CD14-positive monocyte (primary cell): ENCODE data around the gene DNAJA3. TPM values are rescaled to one million over a fixed set of nuclear protein-coding genes. Genes with fewer than 3 reads are reported as not detected.

Source experiments
- DNase-seq, 3 donors: peaks; one replicate each; pipeline ENCODE4 v3.0.0-alpha.2; 2011 to 2022
- H2AFZ ChIP-seq: 2 replicates; pipeline ENCODE4 v1.6.0; 2012; ENCODE audit warnings: mild to moderate bottlenecking, low read depth, low read length, inconsistent platforms; ENCODE audit not compliant: insufficient read depth, poor library complexity, severe bottlenecking
- H3K27ac ChIP-seq, 2 donors: 1 replicate in 1 of 2; 2 replicates in 1 of 2; pipeline ENCODE4 v1.5.1; 2012 to 2013; ENCODE audit warnings: low read length in 2 of 2, control low read depth in 1 of 2, inconsistent platforms in 1 of 2, low read depth in 1 of 2, mild to moderate bottlenecking in 1 of 2
- H3K27me3 ChIP-seq, 2 donors: one replicate each; pipeline versions ENCODE4 v1.6.0 to v1.6.1; 2011 to 2013; ENCODE audit warnings: low read length in 2 of 2; ENCODE audit not compliant: control insufficient read depth in 2 of 2, insufficient read depth in 2 of 2
- H3K36me3 ChIP-seq, 2 donors: replicated peaks in 1 of 2; 1 replicate in 1 of 2; 2 replicates in 1 of 2; pipeline versions ENCODE4 v1.5.1 to v1.6.1; 2012 to 2013; ENCODE audit warnings: low read length in 2 of 2, control low read depth in 1 of 2, inconsistent platforms in 1 of 2, mild to moderate bottlenecking in 1 of 2; ENCODE audit not compliant: insufficient read depth in 2 of 2, control insufficient read depth in 1 of 2
- H3K4me1 ChIP-seq, 2 donors: 1 replicate in 1 of 2; 2 replicates in 1 of 2; pipeline versions ENCODE4 v1.5.1 to v1.6.1; 2012 to 2013; ENCODE audit warnings: low read length in 2 of 2, control low read depth in 1 of 2, inconsistent platforms in 1 of 2, mild to moderate bottlenecking in 1 of 2, moderate library complexity in 1 of 2; ENCODE audit not compliant: insufficient read depth in 2 of 2, control insufficient read depth in 1 of 2
- H3K4me2 ChIP-seq: replicated peaks from 2 replicates; pipeline ENCODE3; 2012; ENCODE audit warnings: low read length, moderate library complexity, mild to moderate bottlenecking; ENCODE audit not compliant: poor library complexity, severe bottlenecking; ENCODE audit errors: extremely low read depth
- H3K4me3 ChIP-seq, 3 experiments: fragments of 200-600 bp in 1 of 3; sonication (generic) in 1 of 3; replicated peaks in 1 of 3; 1 replicate in 2 of 3; 2 replicates in 1 of 3; pipeline ENCODE4 v1.5.1; 2011 to 2013; ENCODE audit warnings: low read length in 3 of 3, mild to moderate bottlenecking in 3 of 3, control low read depth in 2 of 3, low read depth in 2 of 3, inconsistent platforms in 1 of 3, moderate library complexity in 1 of 3
- H3K79me2 ChIP-seq: 2 replicates; pipeline ENCODE4 v1.6.0; 2012; ENCODE audit warnings: mild to moderate bottlenecking, control low read depth, inconsistent platforms, low read length, moderate library complexity; ENCODE audit not compliant: insufficient read depth
- H3K9ac ChIP-seq: 2 replicates; pipeline ENCODE4 v1.6.0; 2017; ENCODE audit warnings: low read length, mild to moderate bottlenecking; ENCODE audit not compliant: insufficient read depth, poor library complexity, severe bottlenecking
- H3K9me3 ChIP-seq, 2 donors: replicated peaks in 1 of 2; 1 replicate in 1 of 2; 2 replicates in 1 of 2; pipeline versions ENCODE4 v1.5.1 to v1.6.1; 2012 to 2013; ENCODE audit warnings: low read length in 2 of 2, control low read depth in 1 of 2; ENCODE audit not compliant: control insufficient read depth in 1 of 2, insufficient read depth in 1 of 2
- H4K20me1 ChIP-seq: 2 replicates; pipeline ENCODE4 v1.6.0; 2012; ENCODE audit warnings: mild to moderate bottlenecking, low read length, control low read depth, moderate library complexity; ENCODE audit not compliant: insufficient read depth
- H3K27ac Mint-ChIP-seq, 7 donors: one replicate each; pipeline ENCODE4 v1.8.0; 2020; ENCODE audit warnings: mild to moderate bottlenecking in 7 of 7, mixed read lengths in 7 of 7, moderate library complexity in 6 of 7, inconsistent platforms in 2 of 7
- H3K27me3 Mint-ChIP-seq, 3 donors: one replicate each; pipeline ENCODE4 v1.8.0; 2021 to 2022; ENCODE audit warnings: low read depth in 3 of 3, mild to moderate bottlenecking in 3 of 3, mixed read lengths in 3 of 3, moderate library complexity in 3 of 3, inconsistent platforms in 1 of 3
- H3K36me3 Mint-ChIP-seq, 2 donors: one replicate each; pipeline ENCODE4 v1.8.0; 2020; ENCODE audit warnings: mixed read lengths in 2 of 2, inconsistent platforms in 1 of 2, mild to moderate bottlenecking in 1 of 2
- H3K4me1 Mint-ChIP-seq: one replicate; pipeline ENCODE4 v1.8.0; 2020; ENCODE audit warnings: mild to moderate bottlenecking, mixed read lengths
- H3K4me3 Mint-ChIP-seq, 2 donors: one replicate each; pipeline ENCODE4 v1.8.0; 2020; ENCODE audit warnings: mild to moderate bottlenecking in 2 of 2, mixed read lengths in 2 of 2, moderate library complexity in 1 of 2
- H3K9me3 Mint-ChIP-seq, 7 donors: one replicate each; pipeline ENCODE4 v1.8.0; 2020 to 2022; ENCODE audit warnings: mixed read lengths in 7 of 7, mild to moderate bottlenecking in 6 of 7, moderate library complexity in 6 of 7, inconsistent platforms in 2 of 7
- CTCF ChIP-seq: fragments of 200-600 bp; IDR thresholded peaks from one replicate; pipeline ENCODE4 v1.8.0; 2022; ENCODE audit warnings: antibody characterized with exemption, mild to moderate bottlenecking
- WGBS: methylation state at CpG from one replicate; pipeline ENCODE4 v1.1.5; 2013; ENCODE audit warnings: missing lambda C conversion rate; ENCODE audit not compliant: insufficient coverage; 5-methylcytosine and 5-hydroxymethylcytosine counted together
- intact Hi-C, 2 donors: fragments of 100-400 bp; cut with micrococcal nuclease; formaldehyde crosslinking; loops; one replicate each; pipeline versions ENCODE4 v1.15.0 to v1.15.1; 2023
- polyA plus RNA-seq, 3 donors: library from polyadenylated mRNA; depleted of rRNA in 1 of 3; unstranded in 2 of 3; stranded (reverse) in 1 of 3; fragments of 300-500 nt in 2 of 3; fragments of >200 nt in 1 of 3; fragmentation: Illumina TruSeq in 2 of 3; gene quantifications; 1 replicate in 2 of 3; 2 replicates in 1 of 3; pipeline ENCODE4 v1.2.3, GENCODE V29; 2012 to 2021

DNAJA3 gene
- polyA plus RNA-seq, 3 donors, result 17.1 to 27.9 (median 19.5) TPM

- Histone ChIP-seq H3K36me3 (peaks cover 70 to 76% of the 10 kb centered on the region in 2 donors), H2AFZ (no peak overlapping the region), H3K79me2 (no peaks in the 10 kb centered on the region), H3K9ac (no peak overlapping the region), H3K4me1 (peaks cover 13 to 14% of the 10 kb centered on the region in 2 donors), H3K4me2 (no peak overlapping the region), H3K9me3 (no peaks in the 10 kb centered on the region), H4K20me1 (no peaks in the 10 kb centered on the region), H3K27me3 (no peaks in the 10 kb centered on the region), H3K27ac (no peak overlapping the region), H3K4me3 (no peak overlapping the region)
- 95% methylated on average over 3 of the region's 9 CpGs for WGBS
- no peak for DNase-seq
- TF ChIP-seq CTCF, result no peak
- Mint-ChIP-seq H3K4me1 (peaks cover 13% of the 10 kb centered on the region), H3K27ac (no peak overlapping the region), H3K27me3 (no peaks in the 10 kb centered on the region), H3K9me3 (no peaks in the 10 kb centered on the region), H3K36me3 (peaks cover 56 to 73% of the 10 kb centered on the region in 2 donors), H3K4me3 (no peak overlapping the region)
- intact Hi-C loops, result no loop called here
Measured at GRCh38 chr16:4454623-4455022, 29.0 kb downstream of the DNAJA3 start.

- H3K36me3 ChIP-seq, result peaks cover 65 to 72% of the 10 kb centered on the region in 2 donors
Measured at GRCh38 chr16:4455081-4455480, 29.4 kb downstream of the DNAJA3 start.

More at GRCh38 chr16:4455081-4455480, 29.4 kb downstream of the DNAJA3 start:
- H3K9ac ChIP-seq, result no peak overlapping the region
- Mint-ChIP-seq H3K36me3 (peaks cover 54 to 69% of the 10 kb centered on the region in 2 donors), H3K27me3 (no peaks in the 10 kb centered on the region), H3K9me3 (no peaks in the 10 kb centered on the region), H3K4me1 (peaks cover 17% of the 10 kb centered on the region), H3K4me3 (no peak overlapping the region), H3K27ac (peak overlapping the region in 3 of 7 donors; percentile 31 to 62 (median 57))
- no peaks in the 10 kb centered on the region for H4K20me1 ChIP-seq
- no peak overlapping the region for H3K4me2 ChIP-seq
- H3K27ac ChIP-seq, result no peak overlapping the region
- H3K4me3 ChIP-seq, result no peak overlapping the region
- intact Hi-C loops, result no loop called here
- peaks cover 18 to 19% of the 10 kb centered on the region in 2 donors for H3K4me1 ChIP-seq
- TF ChIP-seq CTCF, result no peak
- no peaks in the 10 kb centered on the region for H3K79me2 ChIP-seq
- H2AFZ ChIP-seq, result no peak overlapping the region
- WGBS, result 99% methylated on average over 12 of the region's 14 CpGs
- H3K9me3 ChIP-seq, result no peaks in the 10 kb centered on the region
- H3K27me3 ChIP-seq, result no peaks in the 10 kb centered on the region
- DNase-seq, result no peak
